Measurements from ENCODE around the gene TCTN1. TPM values are rescaled to one million over a fixed set of nuclear protein-coding genes. Genes with fewer than 3 reads are reported as not detected.
"Not testable (repeated sequence)": the region's sequence is repeated elsewhere in the genome, so short reads cannot be mapped to it uniquely, and the experiment has no call there.

The TCTN1 gene
- polyA plus RNA-seq, 4 donors, result 69.8 to 112 (median 94.2) TPM

DNA sequence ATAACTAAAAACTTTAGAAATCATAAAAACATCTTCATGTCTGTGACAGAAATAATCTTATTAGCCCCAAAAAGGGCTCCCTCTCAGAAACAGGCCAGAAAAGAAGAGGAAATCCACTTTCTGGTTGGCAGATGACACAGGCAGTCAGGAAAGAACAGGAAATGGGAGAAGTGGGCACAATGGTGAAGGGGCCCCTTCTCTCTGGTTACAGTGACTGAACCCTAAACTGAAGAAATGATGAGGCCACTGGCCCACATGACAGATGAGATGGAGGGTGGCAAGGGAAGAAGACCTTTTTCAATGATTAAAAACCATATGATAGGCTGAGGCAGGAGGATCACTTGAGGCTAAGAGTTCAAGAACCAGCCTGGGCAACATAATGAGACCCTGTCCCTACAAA, 21.1 kb downstream of the TCTN1 start:
- no peak for DNase-seq (ENCODE audit: low read depth in 4 of 4, low spot score in 2 of 4)

DNA sequence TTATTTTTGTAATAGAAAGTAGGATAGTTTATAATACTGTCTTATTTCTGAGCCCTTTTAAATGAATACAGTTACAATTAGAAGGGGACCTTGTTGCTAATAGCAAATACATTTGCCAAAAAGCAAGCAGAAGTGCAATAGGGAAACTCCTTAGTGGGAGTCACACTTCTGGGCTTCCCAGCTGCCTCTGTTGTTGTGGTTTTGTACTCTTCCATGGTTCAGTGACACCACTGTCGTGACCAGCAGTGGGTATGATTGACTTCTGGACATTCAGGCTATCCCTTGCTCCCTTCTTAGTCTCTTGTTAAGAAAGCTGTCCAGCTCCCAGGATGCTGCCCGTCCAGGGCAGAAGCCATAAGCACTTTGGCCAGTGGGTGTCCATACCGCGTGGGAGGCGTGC, 22.6 kb downstream of the TCTN1 start:
- DNase-seq (ENCODE audit: low read depth in 4 of 4, low spot score in 2 of 4), result no peak

DNA sequence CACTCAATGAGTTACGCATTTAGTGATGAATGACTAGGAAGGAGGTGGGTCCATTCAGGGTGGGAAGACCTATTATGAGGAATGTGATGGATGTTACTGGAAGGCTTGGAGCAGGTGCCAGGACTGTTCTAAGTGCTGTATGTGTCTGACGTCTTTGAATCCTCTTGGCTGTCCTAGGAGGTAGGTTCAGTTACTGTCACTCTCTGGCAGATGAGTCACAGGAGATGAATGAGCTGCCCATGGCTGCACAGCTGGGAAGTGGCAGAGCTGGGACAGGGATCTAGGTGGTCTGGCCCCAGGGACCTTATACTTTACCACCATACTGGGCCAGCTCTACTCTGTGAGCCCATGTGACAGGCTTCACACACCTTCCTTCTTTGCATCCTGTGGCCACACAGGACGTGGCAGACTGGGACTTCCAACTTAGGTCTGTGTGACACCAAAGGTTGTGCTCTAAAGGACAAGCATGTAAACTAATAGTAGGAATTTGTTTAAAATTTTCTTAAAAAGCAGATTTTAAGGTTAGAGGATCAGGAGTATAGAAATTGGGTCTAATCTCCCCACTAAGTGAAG, 24.0 kb downstream of the TCTN1 start:
- DNase-seq (ENCODE audit: low read depth in 4 of 4, low spot score in 2 of 4), result no peak

DNA sequence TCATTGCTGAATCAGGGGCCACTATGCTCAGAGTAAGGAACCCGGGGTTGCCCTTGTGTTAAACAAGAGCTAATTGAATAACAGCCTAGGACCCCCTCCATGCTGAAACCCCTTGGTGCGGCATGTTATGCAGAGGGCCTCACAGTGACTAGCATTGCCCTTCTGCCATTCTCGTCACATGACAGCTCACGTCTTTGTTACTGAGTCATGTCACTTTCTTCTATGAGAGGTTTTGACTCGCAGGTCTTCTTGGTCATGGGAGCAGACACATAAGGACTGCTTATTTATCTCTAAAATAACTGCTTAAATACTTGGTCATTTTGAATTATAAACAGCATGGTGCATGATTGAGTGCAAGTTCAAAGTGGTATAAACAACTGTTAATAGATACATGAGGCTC, 24.9 kb downstream of the TCTN1 start:
- DNase-seq (ENCODE audit: low read depth in 4 of 4, low spot score in 2 of 4), result no peak

DNA sequence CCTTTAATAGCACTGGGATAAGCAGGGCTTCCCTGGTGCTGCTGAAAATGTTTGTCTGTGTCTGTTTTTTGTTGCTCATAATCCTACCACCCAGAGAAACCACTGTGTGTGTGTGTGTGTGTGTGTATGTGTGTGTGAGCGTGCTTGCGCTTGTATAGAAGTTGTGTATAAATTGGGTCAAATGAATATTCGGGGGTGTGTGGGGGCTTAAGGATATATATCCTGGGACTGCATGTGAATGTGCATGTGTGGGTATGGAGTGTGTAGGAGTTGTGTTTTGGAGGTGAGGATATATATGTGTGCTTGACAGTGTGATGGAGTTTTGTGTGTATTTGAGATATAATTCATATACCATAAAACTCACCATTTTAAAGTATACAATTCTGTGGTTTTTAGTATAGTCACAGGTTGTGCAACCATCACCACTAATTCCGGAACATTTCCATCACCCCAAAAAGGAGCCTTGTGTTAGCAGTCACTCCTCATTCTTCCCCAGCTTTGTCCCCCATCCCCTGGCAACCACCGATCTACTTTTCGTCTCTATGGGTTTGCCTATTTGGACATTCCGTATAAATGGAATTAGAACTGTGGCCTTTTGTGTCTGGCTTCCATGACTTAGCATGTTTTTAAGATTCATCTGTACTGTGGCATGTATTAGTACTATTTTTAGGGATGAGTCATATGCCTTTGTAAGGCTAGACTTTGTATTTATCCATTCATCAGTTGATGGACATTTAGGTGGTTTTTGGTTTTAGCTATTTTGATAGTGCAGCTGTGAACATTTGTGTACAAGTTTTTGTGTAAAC, 25.6 kb downstream of the TCTN1 start:
- no peak for DNase-seq (ENCODE audit: low read depth in 4 of 4, low spot score in 2 of 4)

DNA sequence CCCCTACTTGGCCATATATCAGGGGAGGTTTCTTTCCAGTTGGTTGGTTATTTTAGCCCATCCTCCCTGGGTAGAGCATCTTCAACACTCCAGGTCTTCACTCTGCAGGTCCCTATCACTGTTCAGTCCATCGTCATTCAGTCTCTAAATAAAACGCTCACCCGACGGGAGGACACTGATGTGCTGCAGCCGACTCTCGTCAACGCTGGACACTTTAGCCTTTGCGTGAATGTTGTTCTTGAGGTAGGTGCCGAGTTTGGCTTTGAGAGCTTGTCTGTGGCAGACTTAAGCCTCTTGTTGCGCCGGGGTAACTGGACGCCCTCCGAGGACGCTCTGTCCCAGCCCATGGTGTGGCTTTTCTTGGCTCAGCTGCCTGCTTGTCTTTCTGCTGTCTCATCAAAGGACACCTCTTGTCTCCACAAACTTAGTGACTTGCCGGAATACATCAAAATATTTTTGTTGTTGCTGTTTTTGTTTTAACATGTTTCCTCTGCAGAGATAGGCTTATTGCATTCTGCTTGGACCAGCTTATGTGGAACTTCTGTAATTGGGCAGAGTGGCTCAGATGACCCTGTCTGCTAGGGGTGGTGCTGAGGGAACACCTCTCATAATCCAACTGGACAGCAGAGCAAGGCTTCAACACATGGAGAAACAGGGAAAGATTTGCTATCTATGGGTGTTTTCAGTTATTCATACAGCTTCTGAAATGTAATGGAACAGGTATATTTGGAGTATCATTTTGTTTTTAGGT, 26.5 kb downstream of the TCTN1 start:
- no peak for DNase-seq (ENCODE audit: low read depth in 4 of 4, low spot score in 2 of 4)

DNA sequence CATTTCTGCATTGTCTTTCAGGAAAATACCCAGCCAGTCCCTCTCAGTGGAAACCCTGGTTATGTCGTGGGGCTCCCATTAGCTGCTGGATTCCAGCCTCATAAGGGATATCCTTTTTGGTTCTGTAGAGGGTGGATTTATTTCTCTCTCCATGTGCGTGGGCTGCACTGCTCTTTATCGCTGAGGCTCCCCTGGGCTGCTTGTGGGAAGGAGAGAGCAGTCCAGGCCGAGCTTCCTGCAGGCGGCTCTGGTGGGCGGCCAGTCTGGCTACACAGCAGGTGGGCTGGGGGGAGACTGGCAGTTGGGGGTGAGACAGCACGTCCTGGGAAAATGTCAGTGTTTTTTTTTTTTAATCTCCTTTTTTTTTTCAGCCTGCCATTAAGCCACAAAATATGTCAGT, 27.6 kb downstream of the TCTN1 start:
- peak in 2 of 4 donors; percentile 6 to 8 for DNase-seq (ENCODE audit: low read depth in 4 of 4, low spot score in 2 of 4)

DNA sequence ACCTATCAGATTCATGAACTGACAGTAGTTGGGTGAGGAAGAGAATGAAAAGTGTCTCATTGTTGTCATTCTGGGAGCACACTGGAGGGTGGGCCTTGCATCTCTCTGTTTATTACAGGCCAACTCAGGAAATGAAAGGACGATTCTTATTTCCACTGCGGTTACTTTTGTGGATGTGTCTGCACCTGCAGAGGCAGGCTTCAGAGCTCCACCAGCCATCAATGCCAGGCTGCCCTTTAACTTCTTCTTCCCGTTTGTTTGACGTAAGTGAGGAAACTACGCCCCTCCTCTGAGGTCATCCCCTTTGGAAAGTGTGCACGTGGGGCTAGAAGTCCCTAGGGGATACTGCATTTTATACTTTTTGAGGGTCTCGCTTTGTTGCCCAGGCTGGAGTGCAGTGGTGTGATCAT, 33.7 kb downstream of the TCTN1 start:
- no peak for DNase-seq (ENCODE audit: low read depth in 4 of 4, low spot score in 2 of 4)

DNA sequence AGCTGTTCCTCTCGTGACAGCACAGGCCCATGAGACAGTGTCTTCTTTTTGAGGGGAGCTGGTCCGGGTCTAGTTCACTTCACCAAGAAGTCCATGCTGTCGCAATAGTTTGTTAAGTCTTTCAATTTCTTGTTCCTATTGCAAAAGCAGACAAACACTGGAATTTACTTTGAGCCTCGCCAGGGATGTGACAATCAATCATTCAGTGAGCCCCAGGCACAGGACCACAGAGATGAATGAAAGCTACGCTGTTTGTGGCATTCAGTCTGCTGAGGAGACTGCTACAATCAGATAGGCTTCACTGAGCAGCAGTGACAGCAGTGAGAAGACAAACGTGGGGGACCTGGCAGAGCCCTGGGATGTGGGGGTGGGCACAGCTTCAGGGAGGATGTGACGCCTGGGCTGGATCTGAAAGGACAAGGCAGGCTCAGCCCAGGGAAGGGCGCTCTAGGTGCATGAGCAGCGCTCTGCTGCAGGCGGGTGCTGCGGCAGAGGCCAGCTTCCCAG, 35.5 kb downstream of the TCTN1 start:
- DNase-seq (ENCODE audit: low read depth in 4 of 4, low spot score in 2 of 4), result peak in 2 of 4 donors; percentile 13 to 20

DNA sequence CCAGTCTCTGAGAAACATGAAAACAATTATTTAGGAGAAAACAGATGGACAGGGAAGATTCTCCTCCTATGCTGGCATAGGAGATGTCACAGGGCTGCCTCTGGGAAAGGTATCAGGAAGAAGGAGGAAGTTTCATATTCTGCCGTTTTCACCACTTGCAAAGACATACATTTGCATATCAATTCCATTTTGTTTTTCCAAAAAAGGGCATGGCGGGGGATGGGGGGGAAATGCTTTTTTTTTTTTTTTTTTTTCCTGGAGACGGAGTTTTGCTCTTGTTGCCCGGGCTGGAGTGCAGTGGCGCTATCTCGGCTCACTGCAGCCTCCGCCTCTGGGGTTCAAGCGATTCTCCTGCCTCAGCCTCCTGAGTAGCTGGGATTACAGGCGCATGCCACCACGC, 40.3 kb downstream of the TCTN1 start:
- DNase-seq (ENCODE audit: low read depth in 4 of 4, low spot score in 2 of 4), result not testable (repeated sequence)

DNA sequence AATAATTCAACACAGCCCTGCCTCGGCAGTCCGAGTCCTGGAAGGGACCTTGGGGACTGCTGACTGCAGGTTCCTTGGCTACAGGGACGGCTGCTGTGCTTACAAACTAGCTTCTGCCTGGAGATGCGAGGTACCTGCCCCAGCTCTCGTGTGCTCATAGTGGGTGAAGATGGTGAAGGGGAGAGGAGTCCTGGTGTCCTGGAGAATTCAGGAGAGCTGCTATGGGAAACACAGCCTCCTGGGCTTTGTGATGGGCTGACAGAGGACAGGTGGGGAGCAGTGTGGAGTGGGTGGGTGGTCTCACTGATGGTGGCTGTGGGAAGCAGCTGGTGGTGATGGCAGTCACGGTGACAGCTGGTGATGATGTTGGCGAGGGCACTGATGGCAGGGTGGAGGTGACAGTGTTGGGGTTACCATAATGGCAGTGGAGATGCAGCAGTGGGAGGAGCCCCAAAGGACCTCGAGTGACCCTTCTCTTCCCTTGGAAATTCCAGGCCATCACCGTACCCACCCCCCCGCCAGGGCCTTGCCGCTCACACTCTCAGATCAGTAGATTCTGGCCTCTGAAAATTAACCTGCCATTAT, 42.2 kb downstream of the TCTN1 start:
- DNase-seq (ENCODE audit: low read depth in 4 of 4, low spot score in 2 of 4), result no peak

DNA sequence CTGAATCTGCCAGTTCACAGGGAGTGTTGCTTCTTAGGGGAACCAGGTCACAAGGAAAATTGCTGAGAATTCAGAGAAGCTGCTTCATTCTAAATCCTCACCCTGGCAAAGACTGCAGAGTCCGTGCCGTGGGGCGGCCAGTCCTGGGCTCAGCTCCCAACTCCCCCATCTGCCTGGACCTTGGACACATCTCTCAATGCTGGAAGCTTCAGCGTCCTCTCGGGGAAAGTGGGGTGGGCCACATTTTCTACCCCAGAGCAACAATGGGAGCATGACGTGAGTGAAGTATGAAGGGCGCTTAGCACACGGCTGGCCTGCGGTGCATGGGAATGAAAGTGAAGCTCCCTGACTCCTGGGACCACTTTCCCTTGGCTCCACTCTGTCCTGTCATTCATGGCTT, 43.8 kb downstream of the TCTN1 start:
- DNase-seq (ENCODE audit: low read depth in 4 of 4, low spot score in 2 of 4), result no peak

DNA sequence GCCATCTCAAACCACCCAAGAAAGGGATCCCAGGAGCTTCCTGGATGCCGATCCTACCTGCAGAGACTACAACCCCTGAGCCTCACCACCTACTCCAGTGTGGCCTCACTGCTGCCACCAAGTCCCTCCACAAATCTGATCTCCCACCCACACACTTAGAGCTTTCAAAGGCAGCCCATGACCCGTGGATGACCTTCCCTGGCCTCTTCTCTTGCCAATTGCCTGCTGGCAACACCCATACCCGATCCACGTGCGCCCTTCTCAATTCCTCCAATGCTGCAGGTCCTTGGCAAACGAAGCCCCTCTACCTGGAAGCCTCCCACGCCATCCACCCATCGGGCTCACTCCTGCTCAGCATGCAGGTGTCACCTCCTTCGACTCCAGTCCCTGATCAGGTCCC, 44.3 kb downstream of the TCTN1 start:
- DNase-seq (ENCODE audit: low read depth in 4 of 4, low spot score in 2 of 4), result no peak

DNA sequence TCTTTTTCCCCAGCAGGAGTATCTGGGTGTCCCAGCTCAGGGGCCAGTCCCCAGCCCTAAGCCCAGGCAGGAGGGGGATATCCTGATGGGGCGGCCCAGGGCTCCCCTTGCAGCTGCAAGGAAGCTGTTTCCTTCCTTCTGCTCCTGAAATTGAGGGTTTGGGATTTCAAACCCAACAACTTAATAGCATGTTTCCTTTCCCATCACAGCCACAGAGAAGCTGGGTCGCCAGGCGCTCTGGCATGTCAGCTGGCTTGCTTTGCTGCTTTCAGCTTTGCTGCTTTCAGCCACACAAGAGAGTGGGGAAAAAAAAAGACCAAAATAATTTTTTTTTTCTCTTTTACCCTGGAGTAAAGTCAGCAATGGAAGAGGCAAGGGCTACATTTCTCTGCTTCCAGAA, 44.9 kb downstream of the TCTN1 start:
- DNase-seq (ENCODE audit: low read depth in 4 of 4, low spot score in 2 of 4), result no peak

DNA sequence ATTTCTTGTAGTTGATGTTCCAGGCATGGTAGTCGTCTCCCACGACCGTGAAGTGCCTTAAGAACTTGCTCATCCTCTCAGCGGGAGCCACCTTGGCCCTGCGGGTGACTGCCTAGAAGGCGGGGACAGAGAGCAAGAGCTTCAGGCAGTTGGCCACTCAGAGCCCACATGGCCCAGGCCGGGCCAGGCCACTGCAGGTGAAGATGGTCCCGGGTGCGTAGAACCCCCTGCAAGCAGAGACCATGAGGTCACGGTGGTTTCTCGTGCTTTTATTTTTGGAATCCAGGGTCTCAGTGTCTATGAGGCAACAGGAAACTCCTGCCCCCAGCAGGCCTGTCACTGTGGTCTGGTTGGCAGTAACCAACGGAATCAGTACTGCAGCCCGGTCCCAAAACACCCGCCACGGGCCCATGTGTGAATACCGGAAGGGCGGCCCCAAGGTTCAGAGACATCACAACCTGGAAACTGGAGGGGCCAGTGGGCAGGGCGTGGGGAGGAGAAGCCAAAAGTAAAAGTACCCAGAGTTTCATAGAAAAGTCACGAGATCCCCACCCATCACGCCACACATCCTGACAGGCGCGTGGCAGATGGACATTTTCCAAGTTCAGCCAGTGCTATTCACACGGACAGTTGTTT, 47.5 kb downstream of the TCTN1 start:
- no peak for DNase-seq (ENCODE audit: low read depth in 4 of 4, low spot score in 2 of 4)

DNA sequence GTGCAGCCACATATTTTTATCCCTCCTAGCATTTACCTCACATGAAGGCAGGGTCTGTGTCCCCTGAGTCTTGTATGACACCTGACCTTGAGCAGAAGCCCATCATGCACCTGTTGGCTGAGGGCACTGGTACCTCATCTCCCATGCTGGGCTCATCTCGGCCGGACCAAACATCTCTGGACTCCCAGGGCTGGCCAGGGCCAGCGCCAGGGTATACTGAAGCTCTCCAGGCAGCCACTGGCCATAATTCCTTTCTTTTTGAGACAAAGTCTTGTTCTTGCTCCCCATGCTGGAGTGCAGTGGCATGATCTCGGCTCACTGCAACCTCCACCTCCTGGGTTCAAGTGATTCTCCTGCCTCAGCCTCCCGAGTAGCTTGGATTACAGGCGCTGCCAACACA, 53.0 kb downstream of the TCTN1 start:
- no peak for DNase-seq (ENCODE audit: low read depth in 4 of 4, low spot score in 2 of 4)

DNA sequence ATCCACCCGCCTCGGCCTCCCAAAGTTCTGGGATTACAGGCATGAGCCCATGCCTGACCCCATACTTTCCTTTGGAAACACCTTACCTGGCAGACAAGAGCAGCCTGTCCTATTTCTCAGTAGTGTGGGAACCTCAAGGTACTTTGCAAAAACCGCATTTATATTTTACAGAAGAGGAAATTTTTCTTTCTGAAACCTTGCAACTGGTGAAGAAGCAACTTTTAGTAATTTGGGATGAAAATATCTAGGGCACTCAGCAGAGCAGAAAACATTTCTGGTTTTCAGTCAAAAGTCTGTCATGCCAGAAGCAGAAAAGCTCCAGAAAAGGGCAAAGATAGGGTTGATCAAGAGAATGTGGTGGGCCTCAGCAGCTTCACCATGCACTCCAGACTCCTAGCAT, 53.7 kb downstream of the TCTN1 start:
- DNase-seq (ENCODE audit: low read depth in 4 of 4, low spot score in 2 of 4), result no peak

DNA sequence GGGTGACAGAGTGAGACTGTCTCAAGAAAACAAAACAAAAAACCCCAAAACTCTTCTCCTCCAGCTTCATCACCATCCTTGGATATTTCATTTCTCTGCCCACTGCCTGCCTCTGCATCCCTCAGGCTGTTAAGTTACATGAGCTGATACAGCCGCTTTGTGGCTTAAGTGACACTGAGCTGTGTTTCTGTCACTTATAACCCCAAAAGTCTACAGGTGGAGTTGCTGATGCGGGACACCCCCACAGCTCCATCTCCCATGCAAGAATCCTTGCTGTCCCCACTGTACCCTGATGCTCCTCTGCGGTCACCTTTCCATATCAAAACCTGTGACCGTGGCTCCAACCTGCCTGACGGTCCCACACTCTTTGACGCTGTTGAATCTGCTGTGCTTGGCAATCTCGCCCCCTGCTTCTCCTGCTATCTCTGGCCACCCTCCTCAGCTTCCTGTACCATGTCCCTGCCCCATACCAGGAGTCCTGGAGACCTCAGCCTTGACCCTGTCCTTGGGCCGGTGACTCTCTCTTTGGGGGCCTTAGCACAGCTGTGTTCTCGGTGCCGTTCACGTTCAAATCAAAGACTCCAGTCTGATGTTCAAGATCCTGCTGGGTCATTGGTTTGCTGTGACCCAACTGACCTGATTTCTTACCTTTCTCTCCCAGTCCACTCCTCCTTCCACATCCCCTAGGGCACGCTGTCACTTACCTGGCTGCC, 54.7 kb downstream of the TCTN1 start:
- DNase-seq (ENCODE audit: low read depth in 4 of 4, low spot score in 2 of 4), result no peak

DNA sequence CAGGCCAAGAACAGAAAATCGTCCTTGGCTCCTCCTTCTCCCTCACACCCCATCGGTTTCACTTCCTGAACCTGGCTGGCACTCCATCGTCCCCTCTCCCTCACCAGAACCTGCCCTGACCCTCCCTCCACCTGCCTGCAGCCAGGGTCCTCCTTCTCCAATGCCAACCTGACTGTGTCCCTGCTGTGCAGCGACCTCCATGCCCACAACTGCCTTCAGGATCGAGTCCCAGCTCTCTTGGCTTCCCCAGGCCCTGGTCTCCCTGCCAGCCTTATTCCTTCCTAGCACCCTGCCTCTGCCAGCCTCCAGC, 55.2 kb downstream of the TCTN1 start:
- DNase-seq (ENCODE audit: low read depth in 4 of 4, low spot score in 2 of 4), result no peak

DNA sequence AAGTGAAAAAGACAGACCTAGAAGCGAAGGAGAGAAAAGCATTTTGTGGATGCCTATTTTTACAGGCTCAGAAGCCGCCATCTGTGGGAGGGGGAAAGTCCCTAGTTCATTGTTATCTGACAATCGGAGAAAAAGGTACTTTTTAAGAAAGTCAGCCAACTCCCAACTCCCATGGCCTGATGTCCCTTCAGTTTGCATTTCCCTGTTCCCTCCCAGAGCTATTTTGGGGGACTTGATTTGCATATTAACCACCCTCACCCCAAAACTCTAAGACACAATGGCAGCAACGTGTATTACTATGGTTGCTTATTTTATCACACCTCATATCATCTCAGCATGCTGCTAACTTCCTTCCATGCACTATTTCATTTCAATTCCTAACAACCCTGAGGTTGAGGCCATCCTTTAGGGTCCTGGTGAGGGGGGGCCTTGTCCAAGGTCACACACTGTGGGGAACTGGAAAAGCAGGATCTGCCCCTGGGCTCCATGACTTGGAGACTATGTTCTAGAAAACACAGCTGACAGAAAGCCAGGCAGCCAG, 56.3 kb downstream of the TCTN1 start:
- no peak for DNase-seq (ENCODE audit: low read depth in 4 of 4, low spot score in 2 of 4)

Measured in left renal cortex interstitium (tissue), 4 donors.